NCI-H2171 (cell line): ENCODE results near the gene GNG2.

Source experiments
- DNase-seq: peaks from one replicate; lab custom pipeline; 2025; lab: John Stamatoyannopoulos, UW

The GNG2 gene

DNA sequence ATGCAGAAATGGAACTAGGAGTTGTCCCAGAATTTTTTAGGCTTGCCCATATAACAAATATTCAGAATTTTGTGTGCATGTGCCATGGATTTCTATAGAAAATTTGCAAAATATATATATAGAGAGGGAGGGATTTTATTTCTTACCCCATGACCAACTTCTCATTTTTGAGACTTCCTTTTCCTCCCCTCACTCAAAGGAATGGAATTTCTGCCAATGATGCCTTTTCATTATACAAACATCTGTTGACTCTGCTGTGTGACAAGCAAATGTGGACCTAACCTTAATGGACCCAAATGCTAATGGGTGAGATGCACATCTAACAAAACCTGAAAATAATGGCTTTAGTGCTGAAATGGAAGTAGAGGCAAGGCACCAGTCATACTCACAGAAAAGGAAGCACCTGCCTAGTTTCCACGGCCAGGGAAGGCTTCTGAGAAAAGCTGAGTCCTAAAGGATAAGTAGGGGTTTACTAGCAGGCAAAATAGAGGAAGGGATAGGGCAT lies 3.6 kb upstream of the GNG2 start:
- no peak for DNase-seq

DNA sequence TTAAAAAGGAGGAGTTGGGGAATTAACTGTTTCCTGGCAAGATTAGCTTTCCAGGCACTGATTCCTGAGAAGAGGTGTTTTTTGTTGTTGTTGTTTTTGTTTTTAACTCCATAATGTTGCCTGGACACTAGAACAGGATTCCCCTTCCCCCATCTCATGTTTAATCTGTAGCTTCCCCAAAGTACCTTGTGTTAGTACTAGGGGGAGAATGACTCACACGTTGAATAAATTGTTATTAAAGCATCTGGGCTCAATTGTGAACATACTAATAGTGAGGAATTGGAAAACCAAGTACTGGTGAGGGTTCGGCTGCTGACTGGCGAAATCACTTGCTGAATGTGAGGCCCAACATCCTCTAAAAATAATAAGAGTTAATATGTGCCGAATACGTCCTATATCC lies 1.3 kb upstream of the GNG2 start:
- no peak for DNase-seq

DNA sequence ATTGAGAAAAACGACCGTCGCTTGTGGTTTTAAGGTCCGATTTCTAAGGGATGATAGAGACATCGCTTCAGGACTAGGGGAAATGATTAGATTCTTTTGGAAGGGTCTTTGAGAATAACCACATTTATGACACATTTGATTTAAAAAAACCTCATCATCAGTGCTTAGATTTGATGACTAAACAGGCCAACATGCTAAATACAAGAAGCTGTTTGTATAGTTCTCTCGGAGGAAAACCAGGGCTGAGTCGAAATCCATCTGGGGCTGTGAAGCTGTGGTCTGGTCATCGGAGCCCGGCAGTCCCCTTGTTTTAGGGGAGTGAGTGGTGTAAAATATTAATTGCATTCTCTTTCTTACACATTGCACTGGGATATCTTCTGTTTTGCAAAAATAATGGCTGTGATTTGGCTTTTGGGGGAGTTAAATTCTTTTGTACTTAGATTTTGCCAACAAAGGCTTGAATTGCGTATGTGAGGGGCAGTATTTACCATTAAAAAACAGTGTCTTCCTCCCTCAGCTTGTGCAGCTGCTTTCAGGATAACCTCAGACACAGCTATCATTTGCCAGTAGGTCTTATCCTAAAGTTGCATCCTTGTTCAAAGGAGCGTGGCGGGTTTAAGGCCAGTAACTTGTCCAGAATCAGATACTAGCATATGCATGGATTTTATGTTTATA lies 550 bp downstream of the GNG2 start:
- DNase-seq, result no peak

DNA sequence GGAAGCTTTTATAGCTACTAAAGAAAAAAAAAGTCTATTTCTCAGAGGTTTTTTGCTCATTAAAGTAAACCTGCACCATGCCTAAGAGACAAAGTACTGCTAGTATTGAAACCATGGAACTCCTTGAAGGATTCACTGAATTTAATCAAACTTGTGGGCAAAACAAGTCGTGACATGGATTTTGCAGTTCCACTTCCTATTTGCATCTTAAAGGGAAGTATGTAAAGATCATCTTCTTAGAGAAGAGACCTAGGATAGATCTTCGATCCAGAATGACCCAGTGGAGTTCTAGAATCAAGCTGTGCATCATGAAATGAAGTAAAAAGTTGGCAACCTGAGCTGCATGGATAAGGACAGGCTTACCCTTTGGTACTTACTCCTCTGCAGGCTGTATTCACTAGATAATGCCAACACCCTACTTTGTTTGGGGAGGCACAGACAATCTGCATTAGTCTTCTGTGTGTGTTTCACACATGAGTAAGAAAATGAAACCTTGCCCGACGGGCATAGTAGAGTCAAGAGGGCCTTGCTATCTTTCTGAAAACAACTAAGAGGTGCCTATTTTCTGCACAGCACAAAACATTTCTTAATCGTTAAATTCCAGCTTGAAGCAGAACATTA lies 1.9 kb downstream of the GNG2 start:
- DNase-seq, result no peak

DNA sequence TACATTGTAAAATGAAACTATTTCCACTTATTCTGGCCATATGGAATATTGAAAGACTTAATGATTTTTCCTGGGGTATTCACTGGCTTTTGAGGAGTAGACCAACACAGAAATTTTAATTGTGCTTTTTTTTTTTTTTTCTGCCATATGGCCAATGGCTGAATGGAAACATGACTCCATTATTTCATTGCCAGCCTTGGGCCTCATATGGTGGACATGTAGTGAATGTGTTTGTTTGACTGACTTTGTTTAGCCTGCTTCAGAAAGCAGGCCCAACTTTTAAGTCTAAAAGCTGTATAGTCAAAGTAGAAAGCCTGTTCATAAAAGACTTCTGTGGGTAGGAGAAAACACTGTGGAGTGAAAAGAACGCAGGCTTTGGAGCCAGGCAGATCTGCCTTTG lies 2.4 kb downstream of the GNG2 start:
- no peak for DNase-seq

GRCh38 chr14:51865953-51866747 lies 5.7 kb downstream of the GNG2 start:
- no peak for DNase-seq

DNA sequence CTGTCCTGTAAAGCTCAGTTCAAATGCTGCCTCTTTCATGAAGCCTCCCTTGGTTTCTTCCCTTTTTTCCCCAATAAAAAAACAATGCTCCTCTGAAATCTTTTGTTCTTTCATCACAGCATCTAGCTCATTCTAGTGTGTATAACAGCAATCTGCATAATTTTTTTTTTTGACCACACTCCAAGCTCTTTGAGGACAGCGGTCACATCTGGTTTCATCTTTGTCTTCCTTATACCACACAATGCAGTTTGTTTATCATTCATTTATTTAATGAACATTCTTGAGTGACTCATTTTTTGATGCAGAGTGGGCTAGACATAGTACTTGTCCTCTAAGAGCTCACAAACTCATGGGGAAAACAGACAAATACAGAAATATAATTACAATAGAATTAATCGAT lies 7.3 kb downstream of the GNG2 start:
- no peak for DNase-seq

GRCh38 chr14:51868405-51868804 lies 8.0 kb downstream of the GNG2 start:
- no peak for DNase-seq

- no peak for DNase-seq
These were observed 9.1 kb downstream of the GNG2 start for GRCh38 chr14:51869411-51870100.

GRCh38 chr14:51870606-51871005 lies 10.2 kb downstream of the GNG2 start:
- DNase-seq, result no peak

- no peak for DNase-seq
These were observed 11.4 kb downstream of the GNG2 start for GRCh38 chr14:51871846-51872245.

GRCh38 chr14:51872396-51872795 lies 12.0 kb downstream of the GNG2 start:
- DNase-seq, result no peak

DNA sequence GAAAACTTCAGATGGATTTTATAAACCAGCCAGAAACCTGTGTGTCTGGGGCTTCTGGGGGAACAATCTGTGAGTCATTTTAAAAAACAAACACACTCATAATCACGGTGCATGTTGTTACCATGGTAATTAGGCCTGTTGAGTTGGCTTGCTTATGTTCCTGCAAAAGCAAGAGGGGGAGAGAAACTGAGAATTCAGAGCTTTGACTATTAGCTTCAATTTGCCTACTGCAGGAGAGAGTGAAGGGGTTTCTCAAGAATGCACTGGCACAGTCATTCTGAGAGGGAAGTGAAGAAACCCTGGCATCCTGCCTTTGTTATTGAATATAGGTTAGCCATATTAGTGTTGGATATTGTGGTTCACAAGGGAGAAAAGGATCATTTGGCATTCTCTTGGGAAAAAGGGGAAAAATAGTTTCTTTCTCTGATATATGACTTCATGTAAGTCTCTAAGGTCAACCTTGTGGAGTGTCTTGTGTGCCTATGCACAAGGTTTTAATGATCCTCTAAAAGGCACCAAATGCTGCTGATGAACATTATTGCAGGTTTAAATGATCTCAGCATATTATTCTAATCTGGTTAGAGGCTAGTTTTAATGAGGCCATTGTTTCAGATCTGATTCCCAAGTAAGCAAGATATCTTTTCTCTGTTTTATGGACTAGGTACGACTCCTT lies 12.9 kb downstream of the GNG2 start:
- DNase-seq, result peak; percentile 7

- no peak for DNase-seq
These were observed 17.4 kb downstream of the GNG2 start for GRCh38 chr14:51877810-51878209.

DNA sequence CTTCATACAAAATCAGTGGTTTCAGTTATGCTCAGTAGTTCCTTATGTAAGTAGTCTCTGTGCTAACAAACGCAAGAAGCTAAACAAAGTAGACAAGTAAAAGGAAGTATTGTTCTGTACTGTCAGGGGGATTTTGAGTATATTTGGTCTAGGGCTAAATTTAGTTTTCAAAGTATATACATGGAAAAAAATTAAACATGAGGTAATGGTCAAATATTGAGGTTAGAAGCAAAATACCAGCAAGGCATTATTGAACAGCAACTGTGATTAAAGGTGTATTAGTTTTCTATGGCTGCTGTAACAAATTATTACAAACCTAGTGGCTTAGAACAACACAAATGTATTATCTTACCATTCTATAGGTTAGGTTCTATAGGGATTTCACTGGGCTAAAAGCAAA lies 18.8 kb downstream of the GNG2 start:
- no peak for DNase-seq

DNA sequence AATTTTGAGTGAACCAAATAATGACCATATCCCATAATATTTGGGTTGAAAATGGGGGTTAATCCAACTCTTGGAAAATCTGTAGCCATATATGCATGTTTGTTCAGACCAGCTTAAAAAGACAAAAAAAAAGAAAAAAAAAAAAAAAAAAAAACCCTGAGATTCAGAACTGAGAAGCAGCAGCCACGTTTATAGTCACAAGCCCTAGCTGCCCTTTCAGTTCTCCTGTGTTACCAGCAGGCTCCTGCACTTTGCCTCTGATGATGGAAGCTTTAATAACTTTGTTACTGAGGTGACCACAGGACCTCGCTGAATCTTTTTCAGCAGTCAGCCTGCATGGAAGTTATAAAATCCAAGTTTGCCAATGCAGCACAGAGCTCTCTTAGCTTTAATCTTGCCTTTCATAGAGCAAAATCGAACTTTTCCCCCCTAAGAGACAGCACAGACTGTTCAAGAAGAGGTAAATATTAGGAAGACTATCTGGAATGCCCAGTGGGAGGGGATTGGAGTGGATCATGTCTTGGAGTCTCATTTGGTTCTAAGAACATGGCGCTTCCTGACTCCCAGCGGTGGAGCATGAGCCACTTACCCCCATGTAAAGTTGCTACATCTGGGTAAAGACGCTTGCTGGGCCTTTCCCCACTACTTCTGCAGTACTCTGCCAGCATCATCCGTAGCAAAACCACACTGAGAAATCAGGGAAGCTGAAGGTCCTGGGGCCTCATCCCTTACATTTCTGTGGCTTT lies 20.6 kb downstream of the GNG2 start:
- DNase-seq, result no peak

DNA sequence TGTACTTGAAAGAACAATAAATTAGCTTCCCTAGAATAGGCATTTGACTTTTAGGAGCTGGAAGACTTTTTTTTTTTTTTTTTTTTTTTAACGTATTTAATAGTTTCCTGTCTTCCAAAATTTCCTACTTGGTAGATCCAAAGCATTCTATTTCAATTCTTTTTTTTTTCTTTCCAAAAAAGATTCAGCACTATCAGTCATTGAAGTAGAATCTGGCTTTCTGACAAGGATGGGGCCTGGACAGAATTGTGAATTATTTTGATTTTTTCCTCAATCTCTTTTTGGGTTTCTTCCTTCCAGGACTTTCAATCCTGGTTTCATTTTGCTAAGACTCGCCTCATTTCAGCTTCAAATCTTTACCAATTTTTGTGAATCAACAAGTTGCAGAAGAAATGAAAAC lies 21.2 kb downstream of the GNG2 start:
- DNase-seq, result no peak

DNA sequence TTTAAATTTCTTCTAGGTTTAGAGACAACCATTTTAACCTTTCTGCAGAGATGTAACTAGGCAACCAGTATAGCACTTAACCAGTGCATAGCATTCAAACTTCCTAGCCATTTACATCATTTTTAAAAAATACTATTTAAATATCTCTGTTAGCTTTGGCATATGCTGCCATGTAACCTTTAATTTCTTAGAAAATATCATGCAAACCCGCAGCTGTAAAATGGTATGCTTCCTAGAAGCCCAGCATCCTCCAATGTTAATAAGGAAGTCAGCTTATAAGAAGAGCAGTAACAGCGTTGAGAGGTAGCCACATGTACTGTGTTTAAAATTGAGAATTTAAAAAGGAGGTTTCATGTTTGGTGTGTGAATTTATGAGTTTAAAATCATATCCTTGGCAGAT lies 22.8 kb downstream of the GNG2 start:
- no peak for DNase-seq

- DNase-seq, result no peak
These were observed 23.9 kb downstream of the GNG2 start for GRCh38 chr14:51884086-51884927.

DNA sequence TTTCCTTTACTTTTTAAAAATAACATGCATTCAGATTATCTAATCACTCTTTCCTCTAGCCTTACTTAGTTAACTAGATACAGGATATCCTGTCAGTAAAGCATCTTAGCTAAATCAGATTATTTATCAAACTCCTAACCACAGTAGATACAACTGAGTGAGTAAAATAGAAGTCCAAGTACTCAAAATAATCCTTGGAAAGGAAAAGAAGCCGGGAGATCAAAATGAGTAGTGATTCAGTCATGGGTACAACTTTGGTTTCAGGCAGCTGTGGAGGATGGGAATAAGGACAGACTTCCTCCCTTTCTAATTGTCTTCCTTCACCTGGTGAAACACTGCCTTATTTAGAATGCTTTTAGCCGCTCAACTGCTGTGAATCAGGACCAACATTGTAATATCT lies 29.4 kb downstream of the GNG2 start:
- DNase-seq, result no peak
